MM.1S (cell line): Measurements from ENCODE around the gene SMIM38.

Experiments used
- DNase-seq: peaks from one replicate; pipeline ENCODE4 v3.0.0-alpha.2; 2015
- H2AFZ ChIP-seq: fragments of 300-600 bp; sonication (generic); 2 replicates; pipeline ENCODE4 v1.6.0; 2016; ENCODE audit warnings: antibody characterized with exemption, low read length
- H3F3A ChIP-seq: fragments of 300-600 bp; sonication (generic); 2 replicates; pipeline ENCODE4 v1.6.1; 2016; ENCODE audit warnings: mild to moderate bottlenecking, antibody characterized with exemption, low read length, moderate library complexity, mixed read lengths; ENCODE audit not compliant: insufficient read depth
- H3K27ac ChIP-seq: fragments of 300-600 bp; sonication (generic); 2 replicates; pipeline ENCODE4 v1.5.1; 2016; ENCODE audit warnings: mild to moderate bottlenecking, low read length
- H3K27me3 ChIP-seq: fragments of 300-600 bp; sonication (generic); replicated peaks from 2 replicates; pipeline ENCODE4 v1.6.0; 2016; ENCODE audit warnings: low read length; ENCODE audit not compliant: insufficient read depth
- H3K36me3 ChIP-seq: fragments of 300-600 bp; sonication (generic); replicated peaks from 2 replicates; pipeline ENCODE4 v1.6.1; 2016; ENCODE audit warnings: mild to moderate bottlenecking, low read length, mixed read lengths; ENCODE audit not compliant: insufficient read depth
- H3K4me1 ChIP-seq: fragments of 300-600 bp; sonication (generic); 2 replicates; pipeline ENCODE4 v1.6.1; 2016; ENCODE audit warnings: low read length, mixed read lengths
- H3K4me2 ChIP-seq: fragments of 300-600 bp; sonication (generic); 2 replicates; pipeline ENCODE4 v1.6.0; 2016; ENCODE audit warnings: low read depth, low read length
- H3K4me3 ChIP-seq: fragments of 300-600 bp; sonication (generic); 2 replicates; pipeline ENCODE4 v1.5.1; 2016; ENCODE audit warnings: low read length, mixed read lengths
- H3K79me2 ChIP-seq: fragments of 300-600 bp; sonication (generic); 2 replicates; pipeline ENCODE4 v1.6.1; 2016; ENCODE audit warnings: mixed run types, low read length, mixed read lengths
- H3K9ac ChIP-seq: fragments of 300-600 bp; sonication (generic); 2 replicates; pipeline ENCODE4 v1.6.1; 2016; ENCODE audit warnings: low read length, mixed read lengths
- H3K9me2 ChIP-seq: fragments of 300-600 bp; sonication (generic); replicated peaks from 2 replicates; pipeline ENCODE4 v1.6.1; 2016; ENCODE audit warnings: mild to moderate bottlenecking, low read length, mixed read lengths; ENCODE audit not compliant: insufficient read depth
- H3K9me3 ChIP-seq: fragments of 300-600 bp; sonication (generic); replicated peaks from 2 replicates; pipeline ENCODE4 v1.6.1; 2016; ENCODE audit warnings: mild to moderate bottlenecking, low read length, mixed read lengths; ENCODE audit not compliant: insufficient read depth
- H4K20me1 ChIP-seq: fragments of 300-600 bp; sonication (generic); 2 replicates; pipeline ENCODE4 v1.6.1; 2016; ENCODE audit warnings: mild to moderate bottlenecking, low read length, moderate library complexity, mixed read lengths; ENCODE audit not compliant: insufficient read depth
- CTCF ChIP-seq: fragments of 300-600 bp; sonication (generic); IDR thresholded peaks from 2 replicates; pipeline ENCODE4 v1.5.1; 2016; ENCODE audit warnings: antibody characterized with exemption, low read length, mixed read lengths
- EZH2 ChIP-seq: fragments of 300-600 bp; sonication (generic); optimal IDR thresholded peaks from 2 replicates; pipeline ENCODE3; 2017; ENCODE audit warnings: low read depth, mild to moderate bottlenecking, antibody characterized with exemption, low read length, mixed read lengths
- EZH2phosphoT487 ChIP-seq: fragments of 300-600 bp; sonication (generic); IDR thresholded peaks from 2 replicates; pipeline ENCODE4 v1.6.1; 2018; ENCODE audit warnings: antibody characterized with exemption, low read length

Gene SMIM38

GRCh38 chr11:69193151-69193550, 37.4 kb downstream of the SMIM38 start:
- H3K27me3 ChIP-seq: peaks cover 47% of the 10 kb centered on the region
- no peak overlapping the region for H3K27ac ChIP-seq
- no peak overlapping the region for H3K4me2 ChIP-seq
- H3K4me1 ChIP-seq: no peaks in the 10 kb centered on the region
- H3F3A ChIP-seq: no peaks in the 10 kb centered on the region
- no peak for TF ChIP-seq EZH2
- no peak for TF ChIP-seq CTCF
- no peak for TF ChIP-seq EZH2phosphoT487
- no peak for DNase-seq
- H4K20me1 ChIP-seq: no peaks in the 10 kb centered on the region
- H3K9ac ChIP-seq: no peak overlapping the region
- no peaks in the 10 kb centered on the region for H3K9me3 ChIP-seq
- no peaks in the 10 kb centered on the region for H3K79me2 ChIP-seq
- no peaks in the 10 kb centered on the region for H3K9me2 ChIP-seq
- no peaks in the 10 kb centered on the region for H3K36me3 ChIP-seq
- no peak overlapping the region for H3K4me3 ChIP-seq
- H2AFZ ChIP-seq: no peak overlapping the region

- TF ChIP-seq EZH2phosphoT487 (no peak), CTCF (no peak), EZH2 (no peak)
- H3K4me2 ChIP-seq: no peak overlapping the region
- H3K4me3 ChIP-seq: no peak overlapping the region
- no peak for DNase-seq
- peaks cover 47% of the 10 kb centered on the region for H3K27me3 ChIP-seq
- no peaks in the 10 kb centered on the region for H3K9me3 ChIP-seq
- H3K79me2 ChIP-seq: no peaks in the 10 kb centered on the region
- H3K27ac ChIP-seq: no peak overlapping the region
- H2AFZ ChIP-seq: no peak overlapping the region
- no peaks in the 10 kb centered on the region for H3F3A ChIP-seq
- no peaks in the 10 kb centered on the region for H3K4me1 ChIP-seq
- H4K20me1 ChIP-seq: no peaks in the 10 kb centered on the region
- H3K36me3 ChIP-seq: no peaks in the 10 kb centered on the region
- H3K9ac ChIP-seq: no peak overlapping the region
- no peaks in the 10 kb centered on the region for H3K9me2 ChIP-seq
Observed at GRCh38 chr11:69193629-69194028, 37.9 kb downstream of the SMIM38 start.

GRCh38 chr11:69194396-69194795, 38.7 kb downstream of the SMIM38 start:
- Histone ChIP-seq H3K9me3 (no peaks in the 10 kb centered on the region), H4K20me1 (no peaks in the 10 kb centered on the region), H3K4me1 (no peaks in the 10 kb centered on the region), H3F3A (no peaks in the 10 kb centered on the region), H3K9me2 (no peaks in the 10 kb centered on the region), H3K79me2 (no peaks in the 10 kb centered on the region), H3K27me3 (peaks cover 55% of the 10 kb centered on the region), H3K9ac (no peak overlapping the region), H3K36me3 (no peaks in the 10 kb centered on the region), H3K4me2 (no peak overlapping the region), H3K27ac (no peak overlapping the region), H2AFZ (no peak overlapping the region), H3K4me3 (no peak overlapping the region)
- TF ChIP-seq EZH2phosphoT487 (no peak), CTCF (no peak), EZH2 (no peak)
- DNase-seq: no peak

- Histone ChIP-seq H3K4me2 (no peak overlapping the region), H3K27me3 (peaks cover 60% of the 10 kb centered on the region), H3K9me3 (no peaks in the 10 kb centered on the region), H3F3A (no peaks in the 10 kb centered on the region), H3K36me3 (no peaks in the 10 kb centered on the region), H3K9ac (no peak overlapping the region), H2AFZ (no peak overlapping the region), H3K4me3 (no peak overlapping the region), H3K27ac (no peak overlapping the region), H3K9me2 (no peaks in the 10 kb centered on the region), H3K4me1 (no peaks in the 10 kb centered on the region), H3K79me2 (no peaks in the 10 kb centered on the region), H4K20me1 (no peaks in the 10 kb centered on the region)
- TF ChIP-seq EZH2 (no peak), CTCF (no peak), EZH2phosphoT487 (no peak)
- DNase-seq: no peak
Observed at GRCh38 chr11:69194956-69195355, 39.2 kb downstream of the SMIM38 start.
